Mesenchymal stem cell (in vitro differentiated cells and primary cell): ENCODE measurements around the gene HIVEP3.

Experiments used
- DNase-seq: peaks from one replicate; pipeline ENCODE4 v3.0.0-alpha.2; 2013
- H2AFZ ChIP-seq: one replicate; pipeline ENCODE4 v1.6.1; 2013; ENCODE audit warnings: low read depth, mild to moderate bottlenecking, control low read depth, inconsistent platforms, low read length, moderate library complexity
- H2AK5ac ChIP-seq: 2 replicates; pipeline ENCODE4 v1.6.1; 2013; ENCODE audit warnings: low read length, moderate library complexity, mild to moderate bottlenecking, inconsistent platforms; ENCODE audit not compliant: severe bottlenecking
- H2BK120ac ChIP-seq: one replicate; pipeline ENCODE4 v1.6.1; 2013; ENCODE audit warnings: low read depth, mild to moderate bottlenecking, inconsistent platforms, low read length, moderate library complexity
- H2BK12ac ChIP-seq, 2 experiments: one replicate each; pipeline ENCODE4 v1.6.1; 2013; ENCODE audit warnings: inconsistent platforms in 2 of 2, low read length in 2 of 2, mild to moderate bottlenecking in 2 of 2, moderate library complexity in 2 of 2, control low read depth in 1 of 2
- H2BK15ac ChIP-seq: one replicate; pipeline ENCODE4 v1.6.1; 2013; ENCODE audit warnings: mild to moderate bottlenecking, low read depth, inconsistent platforms; ENCODE audit not compliant: poor library complexity, severe bottlenecking
- H2BK5ac ChIP-seq: 2 replicates; pipeline ENCODE4 v1.6.1; 2013; ENCODE audit warnings: low read depth, mild to moderate bottlenecking, low read length, control low read depth, inconsistent platforms; ENCODE audit not compliant: poor library complexity, severe bottlenecking
- H3K14ac ChIP-seq, 2 experiments: one replicate each; pipeline ENCODE4 v1.6.1; 2013; ENCODE audit warnings: inconsistent platforms in 2 of 2, low read length in 2 of 2, control low read depth in 1 of 2, mild to moderate bottlenecking in 1 of 2, moderate library complexity in 1 of 2
- H3K18ac ChIP-seq, 2 experiments: one replicate each; pipeline ENCODE4 v1.6.1; 2013; ENCODE audit warnings: inconsistent platforms in 2 of 2, low read length in 2 of 2, control low read depth in 1 of 2, low read depth in 1 of 2, mild to moderate bottlenecking in 1 of 2
- H3K23ac ChIP-seq, 2 experiments: one replicate each; pipeline ENCODE4 v1.6.1; 2013; ENCODE audit warnings: inconsistent platforms in 2 of 2, low read length in 2 of 2, mild to moderate bottlenecking in 2 of 2, moderate library complexity in 2 of 2, control low read depth in 1 of 2
- H3K27ac ChIP-seq: 2 replicates; pipeline ENCODE4 v1.5.1; 2013; ENCODE audit warnings: mild to moderate bottlenecking, moderate library complexity, low read length, control low read depth, inconsistent platforms; ENCODE audit not compliant: poor library complexity, severe bottlenecking
- H3K27me3 ChIP-seq, 2 experiments: 2 replicates each; pipeline versions ENCODE4 v1.6.1 to v1.7.0; 2013; ENCODE audit warnings: low read length in 2 of 2, mild to moderate bottlenecking in 2 of 2, moderate library complexity in 2 of 2, control low read depth in 1 of 2, inconsistent platforms in 1 of 2; ENCODE audit not compliant: control insufficient read depth in 1 of 2, insufficient read depth in 1 of 2
- H3K36me3 ChIP-seq, 2 experiments: 2 replicates each; pipeline versions ENCODE4 v1.6.1 to v1.7.0; 2013; ENCODE audit warnings: low read length in 2 of 2, control low read depth in 1 of 2, inconsistent platforms in 1 of 2, low read depth in 1 of 2, mild to moderate bottlenecking in 1 of 2; ENCODE audit not compliant: insufficient read depth in 2 of 2, control insufficient read depth in 1 of 2
- H3K4ac ChIP-seq, 2 experiments: one replicate each; pipeline ENCODE4 v1.6.1; 2013; ENCODE audit warnings: inconsistent platforms in 2 of 2, low read length in 2 of 2, mild to moderate bottlenecking in 2 of 2, moderate library complexity in 2 of 2, control low read depth in 1 of 2, low read depth in 1 of 2
- H3K4me1 ChIP-seq: 2 replicates; pipeline ENCODE4 v1.6.1; 2013; ENCODE audit warnings: low read depth, low read length, control low read depth; ENCODE audit not compliant: control insufficient read depth, insufficient read depth
- H3K4me2 ChIP-seq: 2 replicates; pipeline ENCODE4 v1.6.1; 2013; ENCODE audit warnings: low read length, mild to moderate bottlenecking, inconsistent platforms; ENCODE audit not compliant: poor library complexity, severe bottlenecking
- H3K4me3 ChIP-seq, 2 experiments: 2 replicates each; pipeline versions ENCODE4 v1.5.1 to v1.7.0; 2013; ENCODE audit warnings: low read length in 2 of 2, mild to moderate bottlenecking in 2 of 2, control low read depth in 1 of 2, low read depth in 1 of 2; ENCODE audit not compliant: insufficient read depth in 1 of 2
- H3K79me1 ChIP-seq: replicated peaks from 2 replicates; pipeline ENCODE4 v1.6.1; 2013; ENCODE audit warnings: mild to moderate bottlenecking, control low read depth, low read length, inconsistent platforms; ENCODE audit not compliant: poor library complexity, severe bottlenecking
- H3K9ac ChIP-seq: 2 replicates; pipeline ENCODE4 v1.7.0; 2013; ENCODE audit warnings: mild to moderate bottlenecking, low read length, moderate library complexity
- H3K9me3 ChIP-seq: 2 replicates; pipeline ENCODE4 v1.7.0; 2013; ENCODE audit warnings: mild to moderate bottlenecking, low read length; ENCODE audit not compliant: control insufficient read depth
- H4K8ac ChIP-seq: one replicate; pipeline ENCODE4 v1.6.1; 2013; ENCODE audit warnings: inconsistent platforms, mild to moderate bottlenecking, low read length, moderate library complexity
- H4K91ac ChIP-seq: one replicate; pipeline ENCODE4 v1.6.1; 2013; ENCODE audit warnings: mild to moderate bottlenecking, low read length, inconsistent platforms
- WGBS: methylation state at CpG from one replicate; pipeline ENCODE4 v1.1.7; 2013; ENCODE audit warnings: mixed read lengths; 5-methylcytosine and 5-hydroxymethylcytosine counted together

HIVEP3 gene

GRCh38 chr1:41739061-41739955 lies 179.4 kb downstream of the HIVEP3 start:
- Histone ChIP-seq H3K23ac (no peak overlapping the region), H2BK15ac (no peak overlapping the region), H2BK12ac (no peak overlapping the region), H3K36me3 (no peaks in the 10 kb centered on the region), H3K4ac (no peak overlapping the region), H3K4me3 (peak overlapping the region; percentile 4 to 22), H2BK5ac (peak overlapping the region; percentile 61), H3K27ac (peak overlapping the region; percentile 24), H2AFZ (no peak overlapping the region), H3K18ac (no peak overlapping the region), H3K27me3 (peaks cover 0 to 18% of the 10 kb centered on the region in 2 experiments), H2AK5ac (peak overlapping the region; percentile 28), H2BK120ac (no peak overlapping the region), H3K9ac (peak overlapping the region; percentile 24), H4K8ac (no peak overlapping the region), H3K4me1 (peaks cover 25% of the 10 kb centered on the region), H3K14ac (no peak overlapping the region), H4K91ac (no peak overlapping the region), H3K79me1 (peaks cover 19% of the 10 kb centered on the region), H3K9me3 (no peaks in the 10 kb centered on the region), H3K4me2 (no peak overlapping the region)
- peak; percentile 53 for DNase-seq
- WGBS = 88% methylated on average over 21 of the region's 21 CpGs

DNA sequence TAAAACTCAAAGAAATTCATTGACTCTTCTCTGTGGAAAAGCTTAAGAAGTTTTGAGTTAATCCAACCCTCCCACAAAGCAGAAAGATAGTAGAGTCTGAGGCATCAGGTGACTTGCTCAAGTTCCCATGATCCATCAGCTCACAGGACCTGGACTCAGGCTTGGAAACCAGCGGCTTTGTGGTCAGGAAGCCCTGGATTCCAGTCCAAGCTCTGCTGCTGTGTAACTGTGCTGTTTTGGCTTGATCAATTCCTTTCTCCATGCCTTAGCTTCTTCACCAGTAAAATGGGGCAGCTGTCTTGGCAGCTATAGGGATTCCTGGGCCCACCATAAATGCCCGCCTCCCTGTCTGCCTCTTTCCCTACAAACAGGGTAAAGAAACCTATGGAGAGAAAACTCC lies 180.2 kb downstream of the HIVEP3 start:
- Histone ChIP-seq H3K14ac (no peak overlapping the region), H3K4me3 (no peak overlapping the region), H3K4ac (no peak overlapping the region), H2BK5ac (no peak overlapping the region), H3K4me1 (peaks cover 25% of the 10 kb centered on the region), H3K27me3 (peaks cover 0 to 18% of the 10 kb centered on the region in 2 experiments), H3K27ac (peak overlapping the region; percentile 24), H2BK15ac (no peak overlapping the region), H3K9ac (peak overlapping the region; percentile 24), H3K79me1 (peaks cover 20% of the 10 kb centered on the region), H3K4me2 (no peak overlapping the region), H2AFZ (no peak overlapping the region), H3K36me3 (no peaks in the 10 kb centered on the region), H4K91ac (no peak overlapping the region), H2BK12ac (no peak overlapping the region), H3K18ac (no peak overlapping the region), H2BK120ac (no peak overlapping the region), H3K9me3 (no peaks in the 10 kb centered on the region), H4K8ac (no peak overlapping the region), H2AK5ac (peak overlapping the region; percentile 62), H3K23ac (no peak overlapping the region)
- WGBS = 94% methylated on average over 2 of the region's 2 CpGs
- no peak for DNase-seq

GRCh38 chr1:41738006-41738405 lies 180.7 kb downstream of the HIVEP3 start:
- Histone ChIP-seq H3K18ac (no peak overlapping the region), H2BK12ac (no peak overlapping the region), H3K4me3 (no peak overlapping the region), H3K27ac (no peak overlapping the region), H3K4me1 (peaks cover 25% of the 10 kb centered on the region), H3K23ac (no peak overlapping the region), H2AK5ac (peak overlapping the region; percentile 78), H2BK5ac (no peak overlapping the region), H3K9ac (no peak overlapping the region), H4K8ac (no peak overlapping the region), H2AFZ (no peak overlapping the region), H2BK15ac (no peak overlapping the region), H3K14ac (no peak overlapping the region), H3K4me2 (no peak overlapping the region), H3K36me3 (no peaks in the 10 kb centered on the region), H3K9me3 (no peaks in the 10 kb centered on the region), H3K79me1 (peaks cover 19% of the 10 kb centered on the region), H3K27me3 (peaks cover 0 to 18% of the 10 kb centered on the region in 2 experiments), H4K91ac (no peak overlapping the region), H3K4ac (no peak overlapping the region), H2BK120ac (no peak overlapping the region)
- WGBS = 93% methylated on average over 6 of the region's 9 CpGs
- no peak for DNase-seq

GRCh38 chr1:41735631-41736260 lies 183.0 kb downstream of the HIVEP3 start:
- H3K4me1 ChIP-seq = peaks cover 13% of the 10 kb centered on the region
- H3K4ac ChIP-seq = no peak overlapping the region
- no peaks in the 10 kb centered on the region for H3K36me3 ChIP-seq
- no peak overlapping the region for H3K18ac ChIP-seq
- H2BK15ac ChIP-seq = no peak overlapping the region
- DNase-seq = no peak
- H3K23ac ChIP-seq = no peak overlapping the region
- H2AK5ac ChIP-seq = no peak overlapping the region
- WGBS = 79% methylated on average over 10 of the region's 13 CpGs
- H3K9me3 ChIP-seq = peaks cover 8% of the 10 kb centered on the region
- no peak overlapping the region for H3K14ac ChIP-seq
- no peak overlapping the region for H3K9ac ChIP-seq
- H3K27ac ChIP-seq = no peak overlapping the region
- peaks cover 0 to 36% of the 10 kb centered on the region in 2 experiments for H3K27me3 ChIP-seq
- H3K79me1 ChIP-seq = peaks cover 26% of the 10 kb centered on the region
- H4K91ac ChIP-seq = no peak overlapping the region
- H2BK120ac ChIP-seq = no peak overlapping the region
- H2AFZ ChIP-seq = no peak overlapping the region
- H2BK12ac ChIP-seq = no peak overlapping the region
- no peak overlapping the region for H3K4me2 ChIP-seq
- H3K4me3 ChIP-seq = no peak overlapping the region
- H4K8ac ChIP-seq = no peak overlapping the region
- no peak overlapping the region for H2BK5ac ChIP-seq
